ENCODE results near the gene GLDC.
"Not testable (repeated sequence)": the region's sequence is repeated elsewhere in the genome, so short reads cannot be mapped to it uniquely, and the experiment has no call there.

GLDC gene

DNA sequence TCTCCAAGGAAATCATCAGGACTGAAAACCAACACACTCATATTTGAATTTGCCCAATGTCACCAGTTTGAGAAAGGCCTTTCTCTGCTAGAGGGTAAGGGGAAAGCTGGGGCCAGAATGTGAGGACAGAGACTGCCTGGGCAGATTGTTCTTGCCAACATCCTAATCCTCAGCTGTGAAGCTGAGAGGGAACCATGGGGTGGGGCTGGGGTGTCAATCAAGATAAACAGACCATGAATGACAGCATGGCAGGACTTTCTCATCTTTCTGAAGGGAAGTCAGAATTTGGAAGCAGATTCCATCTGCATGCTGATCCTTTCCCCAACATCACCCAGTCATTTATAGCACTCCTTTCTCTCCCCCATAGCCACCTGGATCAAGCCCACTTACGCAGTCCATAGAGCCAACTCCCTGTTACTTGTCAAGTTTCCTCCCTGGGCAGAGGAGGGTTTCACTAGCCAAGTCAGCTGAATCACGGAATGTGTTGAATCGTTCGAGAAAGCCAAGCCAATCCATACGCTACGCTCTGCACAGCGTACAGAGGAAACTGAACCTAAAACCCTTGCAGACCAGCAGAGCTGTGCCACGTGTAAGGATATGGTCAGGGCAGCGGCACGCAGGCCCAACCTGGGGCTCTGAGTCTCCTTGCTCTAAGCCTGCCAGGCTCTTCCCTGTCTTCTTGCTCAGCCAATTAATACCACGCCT, 14.9 kb downstream of the GLDC start:
- Histone ChIP-seq H3K4me3 (ENCODE audit: low read depth, low read length) (no peak overlapping the region), H3K27ac (no peak overlapping the region), H3K36me3 (replicated peaks) (no peaks in the 10 kb centered on the region), H3K27me3 (replicated peaks) (no peaks in the 10 kb centered on the region)
- TF ChIP-seq, protein P1, sequence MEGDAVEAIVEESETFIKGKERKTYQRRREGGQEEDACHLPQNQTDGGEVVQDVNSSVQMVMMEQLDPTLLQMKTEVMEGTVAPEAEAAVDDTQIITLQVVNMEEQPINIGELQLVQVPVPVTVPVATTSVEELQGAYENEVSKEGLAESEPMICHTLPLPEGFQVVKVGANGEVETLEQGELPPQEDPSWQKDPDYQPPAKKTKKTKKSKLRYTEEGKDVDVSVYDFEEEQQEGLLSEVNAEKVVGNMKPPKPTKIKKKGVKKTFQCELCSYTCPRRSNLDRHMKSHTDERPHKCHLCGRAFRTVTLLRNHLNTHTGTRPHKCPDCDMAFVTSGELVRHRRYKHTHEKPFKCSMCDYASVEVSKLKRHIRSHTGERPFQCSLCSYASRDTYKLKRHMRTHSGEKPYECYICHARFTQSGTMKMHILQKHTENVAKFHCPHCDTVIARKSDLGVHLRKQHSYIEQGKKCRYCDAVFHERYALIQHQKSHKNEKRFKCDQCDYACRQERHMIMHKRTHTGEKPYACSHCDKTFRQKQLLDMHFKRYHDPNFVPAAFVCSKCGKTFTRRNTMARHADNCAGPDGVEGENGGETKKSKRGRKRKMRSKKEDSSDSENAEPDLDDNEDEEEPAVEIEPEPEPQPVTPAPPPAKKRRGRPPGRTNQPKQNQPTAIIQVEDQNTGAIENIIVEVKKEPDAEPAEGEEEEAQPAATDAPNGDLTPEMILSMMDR (IDR thresholded peaks at IDR 0.05; ENCODE audit: low read depth, low read length, missing control alignments), result no peak
- in situ Hi-C loops (cut with HindIII; ENCODE audit: low pct_ligation_motif_present, low sequenced_read_pairs), result no loop called here
- no peak for DNase-seq

DNA sequence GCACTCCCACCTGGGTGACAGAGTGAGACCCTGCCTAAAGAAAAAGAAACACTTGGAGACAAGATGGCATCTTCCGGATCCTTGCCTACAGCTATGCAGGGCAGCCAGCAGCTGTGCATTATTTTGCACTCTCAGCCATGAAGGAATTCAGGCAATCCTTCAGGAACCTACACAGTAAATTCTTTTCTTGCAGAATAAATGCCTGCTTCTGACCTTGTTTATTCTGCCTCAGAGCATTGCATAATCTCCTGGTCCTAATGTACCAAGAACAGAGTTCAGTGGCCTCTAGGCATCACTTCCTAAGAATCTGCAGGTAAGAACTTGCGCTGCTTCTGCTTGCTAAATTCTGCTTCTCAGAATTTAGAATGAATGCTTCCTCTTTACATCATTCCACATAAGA, 16.8 kb downstream of the GLDC start:
- Histone ChIP-seq H3K36me3 (replicated peaks) (no peaks in the 10 kb centered on the region), H3K27ac (no peak overlapping the region), H3K4me3 (ENCODE audit: low read depth, low read length) (no peak overlapping the region), H3K27me3 (replicated peaks) (no peaks in the 10 kb centered on the region)
- DNase-seq, result no peak
- TF ChIP-seq, protein P1 (IDR thresholded peaks at IDR 0.05; ENCODE audit: low read depth, low read length, missing control alignments), result no peak
- in situ Hi-C loops (cut with HindIII; ENCODE audit: low pct_ligation_motif_present, low sequenced_read_pairs), result no loop called here

- no peak for DNase-seq
- no peaks in the 10 kb centered on the region for H3K36me3 ChIP-seq (replicated peaks)
- in situ Hi-C loops (cut with HindIII; ENCODE audit: low pct_ligation_motif_present, low sequenced_read_pairs), result no loop called here
Observed at GRCh38 chr9:6625363-6625762, 20.2 kb downstream of the GLDC start.

DNA sequence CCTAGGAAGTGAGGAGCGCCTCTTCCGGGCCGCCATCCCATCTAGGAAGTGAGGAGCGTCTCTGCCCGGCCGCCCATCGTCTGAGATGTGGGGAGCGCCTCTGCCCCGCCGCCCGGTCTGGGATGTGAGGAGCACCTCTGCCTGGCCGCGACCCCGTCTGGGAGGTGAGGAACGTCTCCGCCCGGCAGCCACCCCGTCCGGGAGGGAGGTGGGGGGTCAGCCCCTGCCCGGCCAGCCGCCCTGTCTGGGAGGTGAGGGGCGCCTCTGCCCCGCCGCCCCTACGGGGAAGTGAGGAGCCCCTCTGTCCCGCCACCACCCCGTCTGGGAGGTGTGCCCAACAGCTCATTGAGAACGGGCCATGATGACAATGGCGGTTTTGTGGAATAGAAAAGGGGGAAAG, 22.7 kb downstream of the GLDC start:
- H3K27ac ChIP-seq; DNase-seq; H3K4me3 ChIP-seq (ENCODE audit: low read depth, low read length); H3K36me3 ChIP-seq (replicated peaks); H3K27me3 ChIP-seq (replicated peaks); in situ Hi-C loops (cut with HindIII; ENCODE audit: low pct_ligation_motif_present, low sequenced_read_pairs): not testable (repeated sequence)

More at GRCh38 chr9:6625363-6625762, 20.2 kb downstream of the GLDC start:
- no peak overlapping the region for H3K4me3 ChIP-seq (ENCODE audit: low read depth, low read length)
- H3K27me3 ChIP-seq (replicated peaks), result no peaks in the 10 kb centered on the region
- H3K27ac ChIP-seq, result no peak overlapping the region
- TF ChIP-seq, protein P1 (IDR thresholded peaks at IDR 0.05; ENCODE audit: low read depth, low read length, missing control alignments), result no peak

GRCh38 chr9:6620796-6621195, 24.7 kb downstream of the GLDC start:
- DNase-seq, result no peak
- no peaks in the 10 kb centered on the region for H3K27me3 ChIP-seq (replicated peaks)
- in situ Hi-C loops (cut with HindIII; ENCODE audit: low pct_ligation_motif_present, low sequenced_read_pairs), result no loop called here
- H3K4me3 ChIP-seq (ENCODE audit: low read depth, low read length), result no peak overlapping the region
- TF ChIP-seq, protein P1 (IDR thresholded peaks at IDR 0.05; ENCODE audit: low read depth, low read length, missing control alignments), result no peak
- H3K36me3 ChIP-seq (replicated peaks), result no peaks in the 10 kb centered on the region
- no peak overlapping the region for H3K27ac ChIP-seq

DNA sequence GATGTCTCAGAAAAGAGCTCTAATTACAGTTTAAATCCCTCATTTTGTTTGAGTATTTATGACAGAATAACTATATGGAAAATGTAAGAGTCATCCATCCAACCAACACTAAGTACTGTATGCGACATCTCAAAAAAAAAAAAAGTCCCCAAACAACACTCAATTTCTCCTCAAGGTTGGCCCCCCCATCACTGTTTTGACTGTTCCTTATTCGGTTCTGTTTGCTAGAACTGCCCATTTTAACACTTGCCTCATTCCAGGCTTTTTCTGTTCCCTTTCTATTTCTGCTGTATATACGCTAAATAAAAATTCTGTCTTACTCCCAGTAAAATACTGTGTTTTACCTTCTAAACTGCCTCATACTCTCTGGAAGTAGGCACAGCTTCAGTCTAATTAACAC, 25.2 kb downstream of the GLDC start:
- no peak for DNase-seq
- in situ Hi-C loops (cut with HindIII; ENCODE audit: low pct_ligation_motif_present, low sequenced_read_pairs), result no loop called here
- Histone ChIP-seq H3K27me3 (replicated peaks) (no peaks in the 10 kb centered on the region), H3K36me3 (replicated peaks) (no peaks in the 10 kb centered on the region), H3K27ac (no peak overlapping the region), H3K4me3 (ENCODE audit: low read depth, low read length) (no peak overlapping the region)
- TF ChIP-seq, protein P1 (IDR thresholded peaks at IDR 0.05; ENCODE audit: low read depth, low read length, missing control alignments), result no peak

All from brain microvascular endothelial cell (primary cell).